HL-60 (cell line): ENCODE results near the gene CEACAM21.

Source experiments
- DNase-seq, 2 experiments: peaks; one replicate each; pipeline ENCODE4 v3.0.0-alpha.2; 2010 to 2020; ENCODE audit warnings: low read depth in 1 of 2, low spot score in 1 of 2
- H3K27ac ChIP-seq: fragments of 250-450 bp; sonication (Bioruptor Pico); replicated peaks from 2 replicates; pipeline ENCODE4 v1.5.1; 2020; ENCODE audit warnings: mild to moderate bottlenecking, moderate library complexity
- H3K27me3 ChIP-seq: fragments of 250-450 bp; sonication (Bioruptor Pico); 2 replicates; pipeline ENCODE4 v1.5.1; 2021; ENCODE audit warnings: mild to moderate bottlenecking, moderate library complexity; ENCODE audit not compliant: insufficient read depth, poor library complexity, severe bottlenecking
- H3K4me3 ChIP-seq: replicated peaks from 2 replicates; pipeline ENCODE4 v1.5.1; 2011; ENCODE audit warnings: mild to moderate bottlenecking, control low read depth, low read length; ENCODE audit not compliant: insufficient read depth
- CTCF ChIP-seq: IDR thresholded peaks from one replicate; pipeline ENCODE4 v1.5.1; 2011; ENCODE audit warnings: low read length, control low read depth, inconsistent platforms; ENCODE audit not compliant: insufficient read depth
- GABPA ChIP-seq: IDR thresholded peaks from 2 replicates; pipeline ENCODE4 v1.6.1; 2012; ENCODE audit warnings: low read depth
- POLR2AphosphoS5 ChIP-seq: IDR thresholded peaks from 2 replicates; pipeline ENCODE4 v1.6.1; 2012; ENCODE audit warnings: low read depth
- REST ChIP-seq: IDR thresholded peaks from 2 replicates; pipeline ENCODE4 v1.6.1; 2012; ENCODE audit warnings: low read depth; ENCODE audit not compliant: insufficient replicate concordance
- SPI1 ChIP-seq: IDR thresholded peaks from 2 replicates; pipeline ENCODE4 v1.6.1; 2012; ENCODE audit warnings: low read depth, mild to moderate bottlenecking, borderline replicate concordance

Gene CEACAM21

GRCh38 chr19:41621226-41621625, 45.3 kb downstream of the CEACAM21 start:
- peak overlapping the region; percentile 91 for H3K27ac ChIP-seq
- no peak overlapping the region for H3K4me3 ChIP-seq
- no peaks in the 10 kb centered on the region for H3K27me3 ChIP-seq
- DNase-seq = peak in 1 of 2 experiments; percentile 63
- TF ChIP-seq SPI1 = no peak
- no peak for TF ChIP-seq CTCF
- no peak for TF ChIP-seq POLR2AphosphoS5
- no peak for TF ChIP-seq GABPA
- no peak for TF ChIP-seq REST

GRCh38 chr19:41621654-41622053, 45.7 kb downstream of the CEACAM21 start:
- Histone ChIP-seq H3K4me3 (no peak overlapping the region), H3K27me3 (no peaks in the 10 kb centered on the region), H3K27ac (peak overlapping the region; percentile 91)
- peak in 1 of 2 experiments; percentile 96 for DNase-seq
- peak; percentile 75 for TF ChIP-seq POLR2AphosphoS5
- no peak for TF ChIP-seq GABPA
- peak; percentile 58 for TF ChIP-seq REST
- no peak for TF ChIP-seq CTCF
- TF ChIP-seq SPI1 = peak; percentile 92

- no peak for TF ChIP-seq CTCF
- no peak for TF ChIP-seq POLR2AphosphoS5
- DNase-seq = peak in 1 of 2 experiments; percentile 60
- Histone ChIP-seq H3K27ac (peak overlapping the region; percentile 91), H3K27me3 (no peaks in the 10 kb centered on the region), H3K4me3 (no peak overlapping the region)
Observed at GRCh38 chr19:41623360-41623759, 47.4 kb downstream of the CEACAM21 start.

- Histone ChIP-seq H3K27ac (0 out of 2 replicates have a peak overlapping the region, but pooled peaks have one; percentile 4), H3K4me3 (no peak overlapping the region), H3K27me3 (no peaks in the 10 kb centered on the region)
- TF ChIP-seq CTCF = no peak
- no peak for TF ChIP-seq GABPA
- TF ChIP-seq SPI1 = no peak
- TF ChIP-seq REST = no peak
- no peak for TF ChIP-seq POLR2AphosphoS5
- DNase-seq = no peak
Observed at GRCh38 chr19:41624515-41624914, 48.5 kb downstream of the CEACAM21 start.
